Measurements from ENCODE around the gene ANKH.
A peak's percentile ranks its signal among the peaks of the same experiment; 100 is the strongest.

GRCh38 chr5:14895301-14895700 lies 23.7 kb upstream of the ANKH start:
- TF ChIP-seq CTCF (conservative IDR thresholded peaks at IDR 0.05; ENCODE audit: low read length) (peak; percentile 49), EZH2phosphoT487 (IDR thresholded peaks at IDR 0.05; ENCODE audit: borderline replicate concordance) (no peak)
